HCT116 (cell line): Measurements from ENCODE around the gene FCHSD2. TPM values are rescaled to one million over a fixed set of nuclear protein-coding genes. Genes with fewer than 3 reads are reported as not detected.

Experiments
- ATAC-seq: fragments of 200-7000 bp; cut with Tn5 transposase; 2 replicates; pipeline ENCODE4 v1.9.1; 2020; ENCODE audit warnings: mild to moderate bottlenecking, moderate library complexity
- BruUV-seq: library from RNA; stranded (reverse); fragments of 400-500 nt; replicated peaks from 2 replicates; lab custom pipeline; 2021; lab: Mats Ljungman, UMichigan
- CTCF ChIA-PET: fragments of 300-600 bp; sonication (Branson Sonifier 250); formaldehyde crosslinking; loops from one replicate; lab custom pipeline; 2021; ENCODE audit warnings: antibody characterized with exemption; lab: Charles Lee
- POLR2A ChIA-PET: fragments of 300-600, 350-600 bp; sonication (Branson Sonifier 250); formaldehyde crosslinking; loops from one replicate; lab custom pipeline; 2021; ENCODE audit warnings: antibody characterized with exemption; lab: Charles Lee
- RAD21 ChIA-PET, 2 experiments: fragments of 300-600 bp; sonication (Branson Sonifier 250); formaldehyde crosslinking; loops; one replicate each; lab custom pipeline; 2023; ENCODE audit warnings: low total read pairs in 2 of 2; ENCODE audit not compliant: uncharacterized antibody in 2 of 2, unreplicated experiment in 2 of 2, low non-redundant PET in 1 of 2; lab: Charles Lee
- DNase-seq: peaks from one replicate; pipeline ENCODE4 v3.0.0-alpha.2; 2010; ENCODE audit warnings: low read depth, low spot score
- H2AFZ ChIP-seq: fragments of 200-600 bp; shearing (Covaris generic), sonication (generic); 2 replicates; pipeline ENCODE4 v1.6.1; 2017; ENCODE audit warnings: low read depth, mixed run types, mixed read lengths, antibody characterized with exemption, low read length; ENCODE audit not compliant: poor library complexity, severe bottlenecking
- H3K27ac ChIP-seq: 2 replicates; pipeline ENCODE4 v1.5.1; 2012; ENCODE audit warnings: low read depth, low read length
- H3K27me3 ChIP-seq: fragments of 200-600 bp; sonication (generic); 2 replicates; pipeline ENCODE4 v1.6.1; 2016; ENCODE audit warnings: mixed run types, low read length, mixed read lengths; ENCODE audit not compliant: insufficient read depth
- H3K36me3 ChIP-seq, 2 experiments: fragments of 200-500 bp in 1 of 2; fragments of 200-600 bp in 1 of 2; sonication (Bioruptor generic) in 1 of 2; sonication (generic) in 1 of 2; 2 replicates each; pipeline versions ENCODE4 v1.5.1 to v1.6.1; 2014 to 2016; ENCODE audit warnings: low read length in 2 of 2, inconsistent platforms in 1 of 2, mixed read lengths in 1 of 2, mixed run types in 1 of 2; ENCODE audit not compliant: insufficient read depth in 2 of 2, control insufficient read depth in 1 of 2
- H3K4me1 ChIP-seq, 2 experiments: fragments of 200-600 bp in 1 of 2; sonication (generic) in 1 of 2; 2 replicates each; pipeline versions ENCODE4 v1.5.1 to v1.6.1; 2012 to 2017; ENCODE audit warnings: low read length in 2 of 2, inconsistent platforms in 1 of 2, mild to moderate bottlenecking in 1 of 2, mixed read lengths in 1 of 2, mixed run types in 1 of 2, moderate library complexity in 1 of 2; ENCODE audit not compliant: insufficient read depth in 2 of 2, control insufficient read depth in 1 of 2
- H3K4me2 ChIP-seq: fragments of 200-600 bp; sonication (generic); 2 replicates; pipeline ENCODE4 v1.6.1; 2017; ENCODE audit warnings: mixed run types, low read length, mixed read lengths
- H3K4me3 ChIP-seq, 2 experiments: fragments of 200-600 bp in 1 of 2; sonication (generic) in 1 of 2; replicated peaks in 1 of 2; 2 replicates each; pipeline ENCODE4 v1.5.1; 2011 to 2016; ENCODE audit warnings: low read length in 2 of 2, control low read depth in 1 of 2, low read depth in 1 of 2, mild to moderate bottlenecking in 1 of 2, mixed read lengths in 1 of 2, mixed run types in 1 of 2
- H3K79me2 ChIP-seq: fragments of 200-600 bp; sonication (generic); 2 replicates; pipeline ENCODE4 v1.6.1; 2017; ENCODE audit warnings: mild to moderate bottlenecking, mixed run types, low read length, moderate library complexity, mixed read lengths; ENCODE audit not compliant: insufficient read depth
- H3K9ac ChIP-seq: fragments of 200-600 bp; sonication (generic); 2 replicates; pipeline ENCODE4 v1.6.1; 2016; ENCODE audit warnings: low read length, mixed read lengths
- H3K9me2 ChIP-seq: fragments of 200-600 bp; sonication (generic), shearing (Covaris generic); 2 replicates; pipeline ENCODE4 v1.6.1; 2017; ENCODE audit warnings: mixed run types, mild to moderate bottlenecking, moderate library complexity; ENCODE audit not compliant: insufficient read depth
- H3K9me3 ChIP-seq, 2 experiments: fragments of 200-500 bp in 1 of 2; fragments of 200-600 bp in 1 of 2; sonication (Bioruptor generic) in 1 of 2; sonication (generic) in 1 of 2; 2 replicates each; pipeline ENCODE4 v1.6.1; 2014 to 2017; ENCODE audit warnings: low read length in 2 of 2, mixed read lengths in 2 of 2, inconsistent platforms in 1 of 2, low read depth in 1 of 2, mild to moderate bottlenecking in 1 of 2, mixed run types in 1 of 2, moderate library complexity in 1 of 2; ENCODE audit not compliant: control insufficient read depth in 1 of 2, insufficient read depth in 1 of 2
- H4K20me1 ChIP-seq: fragments of 200-600 bp; sonication (generic), shearing (Covaris generic); 2 replicates; pipeline ENCODE4 v1.6.1; 2017; ENCODE audit warnings: mixed run types, mild to moderate bottlenecking, moderate library complexity; ENCODE audit not compliant: insufficient read depth
- CEBPB ChIP-seq: IDR thresholded peaks from 2 replicates; pipeline ENCODE4 v1.6.1; 2012; ENCODE audit warnings: low read depth
- RAD21 ChIP-seq: IDR thresholded peaks from 2 replicates; pipeline ENCODE4 v1.6.1; 2012; ENCODE audit warnings: low read depth, mild to moderate bottlenecking
- ZFX ChIP-seq: fragments of 450-650 bp; IDR thresholded peaks from 2 replicates; pipeline ENCODE4 v1.6.1; 2017
- intact Hi-C: fragments of 100-400 bp; cut with micrococcal nuclease; formaldehyde crosslinking; loops from 2 replicates; pipeline ENCODE4 v1.10.0; 2022
- total RNA-seq: library from RNA; stranded (reverse); gene quantifications from one replicate; pipeline ENCODE4 v1.2.1, GENCODE V29; 2021; ENCODE audit not compliant: unreplicated experiment
- TF ChIP-seq, protein P1 (sequence below), 3 experiments: fragments of 200-600 bp in 1 of 3; sonication (generic) in 1 of 3; IDR thresholded peaks in 2 of 3; conservative IDR thresholded peaks in 1 of 3; 2 replicates each; pipeline ENCODE4 v1.5.1; 2012 to 2017; ENCODE audit warnings: low read depth in 2 of 3, low read length in 2 of 3, antibody characterized with exemption in 1 of 3, borderline replicate concordance in 1 of 3, control low read depth in 1 of 3, mild to moderate bottlenecking in 1 of 3, mixed read lengths in 1 of 3, mixed run types in 1 of 3, moderate library complexity in 1 of 3; ENCODE audit not compliant: insufficient read depth in 1 of 3

Gene FCHSD2
- total RNA-seq, 1 experiment from 2014 or later, result 15.0 TPM

DNA sequence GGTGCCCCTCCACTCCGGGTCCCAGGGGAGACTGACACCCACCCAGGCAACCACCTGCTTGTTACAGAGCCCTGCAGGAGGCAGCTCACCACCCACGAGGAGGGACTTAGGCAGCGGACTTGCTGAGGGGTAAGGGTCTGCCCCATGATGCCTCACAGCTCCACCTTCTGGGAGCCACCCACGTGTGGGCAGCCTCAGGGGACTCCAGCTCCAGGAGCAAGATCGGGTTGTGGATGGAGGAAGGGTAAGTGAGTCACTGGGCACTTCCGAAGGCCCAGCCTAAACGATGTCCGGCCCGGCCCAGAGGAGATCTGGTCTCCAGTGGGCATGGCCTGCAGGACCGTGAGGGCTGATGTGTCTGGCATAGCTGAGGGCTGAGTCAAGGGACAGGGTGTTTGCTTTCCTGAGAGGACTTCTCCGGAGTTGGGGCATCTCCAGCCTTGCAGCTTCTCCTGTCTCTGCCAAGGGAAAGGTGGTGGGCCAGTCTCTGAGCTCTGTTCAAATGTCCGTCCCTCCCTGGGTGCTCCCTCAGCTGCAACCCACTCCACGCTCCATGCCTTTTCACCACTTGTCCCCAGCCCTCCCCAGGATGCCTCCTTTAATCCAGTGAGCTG is 43.7 kb upstream of the FCHSD2 start:
- RAD21 ChIA-PET, result interaction anchor here (1.0 to 1.3 kb wide), 2 partner anchors 51 kb away, joined by 3 to 9 read pairs (median 4); no protein-coding TSS in a partner anchor
- DNase-seq, result no peak
- intact Hi-C loops, result loop anchor here (1.0 to 2.0 kb wide), 4 partner anchors 52 to 149 kb away; no protein-coding TSS in a partner anchor

DNA sequence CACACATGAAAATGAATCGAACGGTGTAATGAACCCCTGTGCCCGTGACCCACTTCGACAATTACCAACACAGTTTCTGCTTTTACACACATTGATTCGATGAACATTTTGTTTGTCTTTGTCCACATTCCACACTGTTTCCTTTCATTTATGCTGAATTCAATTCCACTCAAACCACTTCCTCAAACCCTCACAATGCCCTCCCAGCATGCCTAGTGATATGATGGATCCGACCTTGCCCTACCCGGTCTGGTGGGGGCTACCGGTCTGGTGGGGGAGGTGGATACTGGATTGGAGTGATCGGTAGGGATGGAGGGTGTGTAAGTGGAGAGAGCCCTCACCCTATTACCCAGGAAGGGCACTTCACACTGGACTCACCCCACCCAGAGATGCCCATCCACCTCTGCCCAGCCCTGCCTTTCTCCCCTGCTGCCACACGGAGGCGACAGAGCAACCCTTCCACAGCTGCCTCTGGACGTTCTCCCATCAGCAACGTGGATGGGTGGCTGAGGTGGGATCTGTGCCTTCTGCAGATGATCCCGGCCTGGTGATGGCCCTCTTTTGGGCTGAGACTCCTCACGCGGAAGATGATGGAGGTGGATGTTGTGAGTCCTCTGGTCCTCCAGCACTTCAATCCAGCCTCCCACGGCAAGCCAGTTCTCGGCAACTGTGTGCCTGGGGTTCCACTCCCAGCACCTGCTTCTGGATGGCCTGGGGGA is 43.0 kb upstream of the FCHSD2 start:
- ChIA-PET POLR2A (interaction anchor here (2.4 kb wide), 1 partner anchor 105 kb away, joined by 6 read pairs; no protein-coding TSS in a partner anchor), CTCF (interaction anchor here (0.6 to 2.5 kb wide), 10 partner anchors 9 to 372 kb away, joined by 3 to 35 read pairs (median 4); no protein-coding TSS in a partner anchor), RAD21 (interaction anchor here (1.0 to 1.2 kb wide), 2 partner anchors 52 kb away, joined by 4 to 9 read pairs; no protein-coding TSS in a partner anchor)
- Histone ChIP-seq H3K79me2 (no peaks in the 10 kb centered on the region), H4K20me1 (no peaks in the 10 kb centered on the region), H3K4me2 (peak overlapping the region; percentile 60), H3K4me1 (peaks cover 2 to 24% of the 10 kb centered on the region in 2 experiments; a peak in 3 of 4 replicates), H3K9me2 (no peaks in the 10 kb centered on the region), H2AFZ (peak overlapping the region; percentile 99), H3K9me3 (no peaks in the 10 kb centered on the region), H3K27me3 (no peaks in the 10 kb centered on the region), H3K4me3 (peak overlapping the region in 1 of 2 experiments; percentile 15; a peak in 1 of 4 replicates), H3K27ac (no peak overlapping the region), H3K9ac (no peak overlapping the region), H3K36me3 (no peaks in the 10 kb centered on the region)
- no TSS peak for BruUV-seq
- DNase-seq (peak; percentile 40), ATAC-seq (peak; percentile 96)
- intact Hi-C loops, result loop anchor here (1.0 to 2.0 kb wide), 4 partner anchors 52 to 150 kb away; no protein-coding TSS in a partner anchor
- TF ChIP-seq CEBPB (no peak), RAD21 (peak; percentile 95)
- TF ChIP-seq, protein P1, sequence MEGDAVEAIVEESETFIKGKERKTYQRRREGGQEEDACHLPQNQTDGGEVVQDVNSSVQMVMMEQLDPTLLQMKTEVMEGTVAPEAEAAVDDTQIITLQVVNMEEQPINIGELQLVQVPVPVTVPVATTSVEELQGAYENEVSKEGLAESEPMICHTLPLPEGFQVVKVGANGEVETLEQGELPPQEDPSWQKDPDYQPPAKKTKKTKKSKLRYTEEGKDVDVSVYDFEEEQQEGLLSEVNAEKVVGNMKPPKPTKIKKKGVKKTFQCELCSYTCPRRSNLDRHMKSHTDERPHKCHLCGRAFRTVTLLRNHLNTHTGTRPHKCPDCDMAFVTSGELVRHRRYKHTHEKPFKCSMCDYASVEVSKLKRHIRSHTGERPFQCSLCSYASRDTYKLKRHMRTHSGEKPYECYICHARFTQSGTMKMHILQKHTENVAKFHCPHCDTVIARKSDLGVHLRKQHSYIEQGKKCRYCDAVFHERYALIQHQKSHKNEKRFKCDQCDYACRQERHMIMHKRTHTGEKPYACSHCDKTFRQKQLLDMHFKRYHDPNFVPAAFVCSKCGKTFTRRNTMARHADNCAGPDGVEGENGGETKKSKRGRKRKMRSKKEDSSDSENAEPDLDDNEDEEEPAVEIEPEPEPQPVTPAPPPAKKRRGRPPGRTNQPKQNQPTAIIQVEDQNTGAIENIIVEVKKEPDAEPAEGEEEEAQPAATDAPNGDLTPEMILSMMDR (IDR thresholded peaks at IDR 0.05 in 2 of 3, conservative IDR thresholded peaks at IDR 0.05 in 1 of 3; ENCODE audit: borderline replicate concordance in 1 of 3, insufficient read depth in 1 of 3, low read depth in 2 of 3, low read length in 2 of 3), result peak; percentile 95 to 99 (median 96)

More for the DNA sequence above, 43.7 kb upstream of the FCHSD2 start:
- Histone ChIP-seq H2AFZ (peak overlapping the region; percentile 99), H3K27me3 (no peaks in the 10 kb centered on the region), H3K4me3 (no peak overlapping the region), H3K4me1 (peaks cover 2 to 24% of the 10 kb centered on the region in 2 experiments; a peak in 3 of 4 replicates), H3K9ac (no peak overlapping the region), H3K79me2 (no peaks in the 10 kb centered on the region), H3K9me2 (no peaks in the 10 kb centered on the region), H3K36me3 (no peaks in the 10 kb centered on the region), H4K20me1 (no peaks in the 10 kb centered on the region), H3K27ac (no peak overlapping the region), H3K9me3 (no peaks in the 10 kb centered on the region), H3K4me2 (peak overlapping the region; percentile 60)
- ChIA-PET POLR2A (interaction anchor here (2.4 kb wide), 1 partner anchor 104 kb away, joined by 6 read pairs; no protein-coding TSS in a partner anchor), CTCF (interaction anchor here (0.6 to 2.5 kb wide), 10 partner anchors 9 to 373 kb away, joined by 3 to 35 read pairs (median 4); no protein-coding TSS in a partner anchor)
- peak; percentile 18 for ATAC-seq
- no TSS peak for BruUV-seq
- TF ChIP-seq CEBPB (no peak), ZFX (0 out of 2 replicates have a peak, but pooled peaks have one; percentile 6)
